ENCODE measurements around the gene CXorf51B. TPM values are rescaled to one million over a fixed set of nuclear protein-coding genes. Genes with fewer than 3 reads are reported as not detected.
"Not testable (repeated sequence)": the region's sequence is repeated elsewhere in the genome, so short reads cannot be mapped to it uniquely, and the experiment has no call there.

CXorf51B gene
- total RNA-seq: not detected in 2 replicates

- ATAC-seq (ENCODE audit: low read depth); H3K36me3 Mint-ChIP-seq (ENCODE audit: low read depth); H3K4me3 Mint-ChIP-seq; H3K4me1 Mint-ChIP-seq; DNase-seq; POLR2A ChIA-PET; H3K9me3 Mint-ChIP-seq; H3K27me3 Mint-ChIP-seq; H3K27ac Mint-ChIP-seq; intact Hi-C loops (cut with micrococcal nuclease); CTCF ChIA-PET: not testable (repeated sequence)
Observed at GRCh38 chrX:146809471-146809870, at the start of gene CXorf51B. Gene CXorf51B (plus strand): TSS chrX:146809771. CDS start chrX:146809792, 21 bp downstream.

- H3K27me3 Mint-ChIP-seq; DNase-seq; intact Hi-C loops (cut with micrococcal nuclease); ATAC-seq (ENCODE audit: low read depth); POLR2A ChIA-PET; CTCF ChIA-PET; H3K27ac Mint-ChIP-seq; H3K4me3 Mint-ChIP-seq; H3K36me3 Mint-ChIP-seq (ENCODE audit: low read depth); H3K4me1 Mint-ChIP-seq; H3K9me3 Mint-ChIP-seq: not testable (repeated sequence)
Observed at GRCh38 chrX:146814644-146815043, 5.1 kb downstream of the CXorf51B start, which contains the start of gene CXorf51A. Gene CXorf51A (minus strand): TSS chrX:146814744. CDS start chrX:146814723, 21 bp downstream.

DNA sequence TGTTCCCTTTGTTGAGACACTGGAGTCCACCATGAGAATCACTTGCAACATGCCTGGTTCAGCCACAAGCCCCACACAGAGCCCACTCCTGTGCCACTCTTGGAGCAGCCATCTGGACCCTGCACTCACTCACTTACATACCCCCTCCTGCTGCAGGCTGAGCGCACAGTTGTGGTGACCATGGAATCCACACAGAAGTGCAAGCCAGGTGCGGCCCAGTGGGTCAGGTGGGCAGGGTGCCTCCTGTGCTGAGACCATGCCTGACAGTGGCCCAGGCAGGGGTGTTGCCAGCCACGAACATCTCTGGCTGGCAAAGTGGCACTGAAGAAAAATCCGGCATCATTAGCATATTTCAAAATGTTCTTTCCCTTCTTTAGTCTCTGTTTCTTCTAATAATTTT is 22.4 kb downstream of the CXorf51B start:
- ATAC-seq (ENCODE audit: low read depth) (no peak), DNase-seq (no peak)
- intact Hi-C loops (cut with micrococcal nuclease): no loop called here
- no peaks in the 10 kb centered on the region for H3K9me3 Mint-ChIP-seq
- ChIA-PET CTCF (no interaction called here), POLR2A (no interaction called here)
- no peaks in the 10 kb centered on the region for H3K36me3 Mint-ChIP-seq (ENCODE audit: low read depth)
- no peak for TF ChIP-seq CTCF (IDR thresholded peaks at IDR 0.05)
- no peak overlapping the region for H3K27ac Mint-ChIP-seq
- no peaks in the 10 kb centered on the region for H3K4me1 Mint-ChIP-seq
- H3K27me3 Mint-ChIP-seq: no peaks in the 10 kb centered on the region
- H3K4me3 Mint-ChIP-seq: no peak overlapping the region

GRCh38 chrX:146854281-146854680 is 44.7 kb downstream of the CXorf51B start:
- DNase-seq (no peak), ATAC-seq (ENCODE audit: low read depth) (no peak)
- no peaks in the 10 kb centered on the region for H3K36me3 Mint-ChIP-seq (ENCODE audit: low read depth)
- no peaks in the 10 kb centered on the region for H3K9me3 Mint-ChIP-seq
- no peak overlapping the region for H3K27ac Mint-ChIP-seq
- intact Hi-C loops (cut with micrococcal nuclease): no loop called here
- ChIA-PET CTCF (no interaction called here), POLR2A (no interaction called here)
- no peaks in the 10 kb centered on the region for H3K4me1 Mint-ChIP-seq
- no peaks in the 10 kb centered on the region for H3K27me3 Mint-ChIP-seq
- H3K4me3 Mint-ChIP-seq: no peak overlapping the region
- TF ChIP-seq CTCF (IDR thresholded peaks at IDR 0.05): no peak

Other genes starting within 250 kb of the CXorf51B start
- gene CXorf51A, start 5.0 kb downstream of the CXorf51B start, total RNA-seq: not detected in 2 replicates